CD4-positive, alpha-beta T cell treated with Interleukin-6 at 100 ng/mL for 8 hours (primary cell): ENCODE measurements around the gene TSPAN31.
A peak's percentile ranks its signal among the peaks of the same experiment; 100 is the strongest.

Source experiments
- DNase-seq: peaks from one replicate; pipeline ENCODE4 v3.0.0-alpha.2; 2020; ENCODE audit warnings: mixed read lengths, low spot score

Gene TSPAN31

DNA sequence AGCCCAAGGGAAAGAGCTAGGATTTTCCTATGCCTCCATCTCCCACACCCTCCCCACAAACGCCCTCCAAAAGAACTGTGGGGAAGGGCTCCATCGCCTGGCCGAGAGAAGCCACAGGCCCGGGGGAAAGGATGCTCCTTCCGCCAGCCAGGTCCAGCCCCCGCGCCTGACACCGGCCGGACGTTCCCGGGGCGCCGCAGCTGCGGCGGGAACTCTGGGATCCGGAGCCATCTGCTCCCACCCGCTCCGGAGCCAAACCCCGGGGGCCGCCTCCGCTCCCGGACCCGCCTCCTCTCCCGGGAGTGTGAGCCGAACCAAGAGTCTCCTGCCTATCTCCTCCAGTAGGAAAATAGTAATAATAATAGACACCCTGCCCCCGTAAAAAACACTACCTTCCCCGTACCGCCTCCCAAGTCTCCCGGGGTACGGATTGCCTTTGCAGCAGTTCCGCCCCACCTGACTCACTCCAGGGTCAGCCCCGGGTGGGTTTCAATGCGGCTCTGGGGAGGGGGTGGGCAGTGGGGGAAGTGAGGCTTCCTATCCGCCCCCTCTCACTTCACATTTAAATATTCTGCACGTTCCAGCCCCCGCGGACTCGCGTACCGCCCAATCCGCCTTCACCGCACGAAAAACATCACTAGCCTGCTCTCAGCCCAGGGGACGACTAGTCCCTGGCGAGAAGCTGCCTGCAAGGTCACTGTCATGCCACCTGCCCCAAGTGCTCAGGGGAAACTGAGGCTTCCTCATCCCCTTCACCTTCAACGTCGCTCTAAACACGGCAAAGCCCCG lies 8.7 kb upstream of the TSPAN31 start:
- no peak for DNase-seq

GRCh38 chr12:57736741-57737466 lies 7.9 kb upstream of the TSPAN31 start:
- DNase-seq, result no peak

DNA sequence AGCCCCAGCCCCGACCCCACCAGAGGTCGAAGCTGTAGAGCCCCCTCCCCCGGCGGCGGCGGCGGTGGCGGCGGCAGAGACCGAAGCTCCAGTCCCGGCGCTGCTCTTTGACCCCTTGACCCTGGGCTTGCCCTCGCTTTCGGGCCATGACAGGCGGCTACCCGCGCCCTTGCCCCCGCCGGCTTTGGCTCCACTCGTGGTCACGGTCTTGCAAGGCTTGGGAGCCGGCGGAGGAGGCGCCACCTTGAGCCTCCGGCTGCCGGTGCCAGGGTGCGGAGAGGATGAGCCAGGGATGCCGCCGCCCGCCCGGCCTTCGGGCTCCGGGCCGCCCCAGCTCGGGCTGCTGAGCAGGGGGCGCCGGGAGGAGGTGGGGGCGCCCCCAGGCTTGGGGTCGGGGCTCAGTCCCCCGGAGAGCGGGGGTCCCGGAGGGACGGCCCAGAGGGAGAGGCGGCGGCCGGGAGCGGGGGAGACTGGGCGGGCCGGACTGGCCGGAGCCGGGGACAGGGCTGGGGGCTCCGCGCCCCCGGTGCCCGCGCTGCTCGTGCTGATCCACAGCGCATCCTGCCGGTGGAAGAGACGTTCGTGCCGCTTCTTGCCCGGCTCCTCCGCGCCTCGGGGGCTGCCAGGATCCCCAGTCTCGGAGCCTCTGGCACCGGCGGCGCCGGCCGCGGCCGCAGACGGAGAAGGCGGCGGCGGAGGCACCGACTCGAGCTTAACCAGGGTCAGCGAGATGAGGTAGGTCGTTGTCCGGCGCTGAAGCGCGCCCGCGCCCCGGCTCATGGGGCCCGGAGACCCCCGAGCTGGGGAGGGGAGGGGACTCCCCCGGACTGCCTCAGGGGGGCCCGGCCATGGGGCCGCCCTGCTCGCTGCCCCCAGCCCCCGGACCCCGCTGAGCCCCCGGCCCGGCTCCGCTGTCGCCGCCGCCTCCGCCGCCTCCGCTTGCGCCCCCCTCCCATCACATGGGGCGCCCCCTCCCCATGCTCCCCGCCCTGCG lies 7.1 kb upstream of the TSPAN31 start:
- DNase-seq, result no peak

GRCh38 chr12:57738661-57739237 lies 6.1 kb upstream of the TSPAN31 start, which contains the start of gene AGAP2:
Gene AGAP2 (minus strand): TSS chr12:57738742. CDS start chr12:57738246, 496 bp downstream.
- DNase-seq, result no peak

GRCh38 chr12:57739387-57739786 lies 5.5 kb upstream of the TSPAN31 start:
- no peak for DNase-seq

DNA sequence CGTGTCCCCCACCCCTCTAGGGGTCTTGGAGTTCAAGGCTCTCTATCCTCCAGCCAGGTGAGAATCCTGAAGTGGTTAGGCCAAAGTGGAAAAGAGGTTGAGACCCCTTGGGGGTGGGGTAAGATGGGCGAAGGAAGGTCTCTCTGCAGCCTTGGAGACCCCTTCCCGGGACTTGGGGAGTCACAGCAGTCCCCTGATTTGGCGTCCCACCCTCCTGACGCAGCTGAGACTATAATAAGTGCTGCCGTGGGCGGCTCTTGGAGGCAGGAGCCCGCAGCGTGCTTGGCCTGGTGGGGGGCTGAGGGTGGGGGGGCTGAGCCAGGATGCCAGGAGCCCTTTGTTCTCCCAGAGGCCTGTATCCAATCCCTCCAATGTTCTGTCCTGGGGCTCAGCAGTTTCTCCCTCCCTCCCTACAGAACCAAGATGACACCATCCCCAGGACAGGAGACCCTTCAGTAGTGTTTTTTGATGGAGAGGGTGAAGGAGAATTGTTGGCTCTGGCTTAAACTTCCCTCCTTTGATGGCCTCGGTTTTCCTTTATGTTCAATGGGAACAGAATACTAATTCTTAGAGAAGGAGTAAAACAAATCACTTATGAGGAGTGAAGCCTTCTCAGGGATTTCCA lies 4.8 kb upstream of the TSPAN31 start:
- DNase-seq, result no peak

DNA sequence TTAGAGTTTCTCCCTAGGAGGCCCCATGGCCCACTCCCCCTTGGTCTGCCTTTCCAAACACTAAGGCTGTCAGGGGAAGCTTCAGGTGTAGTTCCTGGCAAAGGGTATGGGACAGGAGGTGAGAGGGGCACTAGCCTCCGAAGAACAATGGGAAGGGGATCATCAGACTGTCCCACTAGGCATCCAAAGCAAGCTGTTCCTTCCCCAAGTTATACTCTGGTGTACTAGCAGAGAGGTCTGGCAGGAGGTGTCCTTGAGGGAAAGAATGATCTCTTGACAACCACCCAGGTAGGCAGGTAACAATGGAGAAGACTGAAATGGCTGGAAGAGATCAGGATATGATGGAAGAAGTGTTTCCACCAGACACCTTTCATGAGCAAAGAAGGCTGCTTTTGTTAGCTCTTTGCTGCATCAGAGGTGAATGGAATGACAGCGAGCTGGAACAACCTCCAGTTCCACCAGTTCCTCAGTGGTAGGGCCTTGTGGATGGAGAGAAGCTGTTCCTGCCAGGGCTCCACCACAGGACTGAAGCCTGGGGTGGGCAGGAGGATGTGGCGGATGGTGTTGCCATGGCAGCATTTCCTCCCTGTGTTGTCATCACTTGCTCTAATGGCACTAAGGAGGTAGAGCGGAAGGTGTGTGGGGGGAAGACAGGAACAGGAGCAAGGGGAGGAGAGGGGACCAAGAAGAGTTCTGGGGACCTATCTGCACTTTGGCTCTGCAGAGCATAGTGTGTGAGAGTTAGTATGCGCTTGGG lies 4.0 kb upstream of the TSPAN31 start:
- DNase-seq, result peak; percentile 89

- DNase-seq, result no peak
Observed at GRCh38 chr12:57741413-57741789, 3.4 kb upstream of the TSPAN31 start.

DNA sequence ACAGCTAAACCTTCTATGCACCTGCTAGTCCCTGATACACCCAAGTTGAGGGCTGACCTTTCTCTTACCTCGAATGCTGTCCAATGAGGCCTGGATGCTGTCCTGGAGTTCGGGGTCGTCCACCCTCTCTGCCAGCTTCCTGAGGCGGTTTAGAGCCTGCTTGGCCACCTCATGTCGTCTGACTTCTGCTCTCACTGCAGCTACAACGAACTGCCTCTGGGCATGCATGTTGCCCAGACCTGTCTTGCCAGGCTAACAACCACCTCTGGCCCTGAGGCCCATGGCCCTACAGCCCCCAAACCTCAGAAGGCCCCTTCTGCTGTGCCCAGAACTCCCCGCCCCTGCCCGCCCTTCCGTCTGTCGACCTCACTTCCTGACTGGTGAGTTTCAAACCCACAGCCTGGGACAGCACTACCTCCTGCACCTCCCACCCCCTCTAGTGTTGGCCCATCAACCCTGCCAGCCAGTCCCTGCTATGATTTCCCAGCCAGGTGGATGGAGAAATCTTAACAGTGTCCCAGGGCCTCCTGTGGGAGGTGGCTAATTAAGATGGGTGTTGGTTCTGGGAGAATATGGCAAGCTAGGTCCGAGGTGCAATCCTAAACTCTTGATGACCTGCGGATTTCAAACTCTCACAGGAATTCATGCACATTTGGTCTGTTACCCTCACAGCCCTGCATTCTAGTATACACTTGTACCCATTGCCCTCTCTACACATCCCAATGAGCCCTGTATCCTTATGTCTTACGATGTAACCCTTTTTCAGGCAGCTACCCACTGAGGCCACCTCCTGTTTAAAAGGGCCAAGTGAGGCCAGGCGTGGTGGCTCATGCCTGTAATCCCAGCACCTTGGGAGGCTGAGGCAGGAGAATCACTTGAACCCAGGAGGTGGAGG lies 2.7 kb upstream of the TSPAN31 start:
- peak; percentile 88 for DNase-seq

GRCh38 chr12:57743769-57744168 lies 1.1 kb upstream of the TSPAN31 start:
- no peak for DNase-seq

- no peak for DNase-seq
Observed at GRCh38 chr12:57744194-57744776, 554 bp upstream of the TSPAN31 start.

GRCh38 chr12:57745485-57745881 lies 644 bp downstream of the TSPAN31 start:
- no peak for DNase-seq

GRCh38 chr12:57746025-57746424 lies 1.2 kb downstream of the TSPAN31 start:
- DNase-seq, result no peak

- DNase-seq, result no peak
Observed at GRCh38 chr12:57749061-57749460, 4.2 kb downstream of the TSPAN31 start.

GRCh38 chr12:57750561-57751431 lies 6.0 kb downstream of the TSPAN31 start:
- no peak for DNase-seq

- DNase-seq, result no peak
Observed at GRCh38 chr12:57751432-57751787, 6.6 kb downstream of the TSPAN31 start.

- peak; percentile 100 for DNase-seq
Observed at GRCh38 chr12:57751788-57752667, 7.2 kb downstream of the TSPAN31 start, which contains the start of gene CDK4. Gene CDK4 (minus strand): TSS chr12:57752310. CDS start chr12:57751717, 593 bp downstream.
